ENCODE measurements around the gene ARHGEF5.
"Not testable (repeated sequence)": the region's sequence is repeated elsewhere in the genome, so short reads cannot be mapped to it uniquely, and the experiment has no call there.

The ARHGEF5 gene

GRCh38 chr7:144355176-144355822, at the start of gene ARHGEF5:
Gene ARHGEF5 (plus strand): TSS chr7:144355402. CDS start chr7:144362670, 7,268 bp downstream.
- not testable (repeated sequence) for DNase-seq

DNA sequence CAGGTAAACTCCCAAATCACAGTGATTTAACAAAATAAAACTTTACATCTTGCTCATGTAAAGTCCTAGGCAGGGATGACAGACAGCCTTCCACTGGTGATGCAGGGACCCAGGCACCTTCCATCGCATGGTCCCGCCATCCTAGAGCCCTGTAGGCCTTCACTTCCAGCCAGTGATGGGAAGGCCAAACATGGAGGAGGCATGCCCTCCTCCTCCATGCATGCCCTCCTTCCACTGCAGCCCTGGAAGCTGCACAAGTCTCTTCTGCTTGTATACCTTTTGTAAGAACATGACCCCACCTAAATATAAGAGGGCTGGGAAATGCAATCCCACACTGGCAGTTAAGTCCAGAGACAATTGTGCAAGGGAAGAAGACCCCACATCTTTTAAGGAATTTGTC, 45.5 kb upstream of the ARHGEF5 start:
- DNase-seq: not testable (repeated sequence)

GRCh38 chr7:144311218-144311617, 44.0 kb upstream of the ARHGEF5 start:
- not testable (repeated sequence) for DNase-seq

GRCh38 chr7:144311872-144312469, 43.2 kb upstream of the ARHGEF5 start, which contains the start of gene OR2A1:
Gene OR2A1 (plus strand): TSS chr7:144312419. CDS start chr7:144318125, 5,706 bp downstream.
- DNase-seq: not testable (repeated sequence)

DNA sequence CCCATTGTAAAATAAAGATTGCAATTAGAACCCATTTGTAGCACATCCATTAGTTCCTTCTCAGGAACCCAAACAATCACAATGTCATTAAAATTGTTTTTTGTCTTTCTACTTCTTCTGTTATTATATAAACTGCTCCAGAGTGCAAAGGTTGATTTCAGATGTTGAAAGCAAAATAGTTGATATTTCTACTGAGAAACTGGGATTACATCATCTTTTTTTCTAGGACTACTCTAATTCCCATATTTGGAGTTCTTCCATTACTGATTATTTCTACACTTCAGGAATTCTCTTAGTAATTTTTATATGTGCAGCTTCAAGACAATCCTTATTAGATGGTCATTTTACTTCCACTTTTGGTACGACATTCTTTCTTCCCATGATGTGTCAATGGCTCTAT, 37.7 kb upstream of the ARHGEF5 start:
- not testable (repeated sequence) for DNase-seq

- not testable (repeated sequence) for DNase-seq
These were observed 35.7 kb upstream of the ARHGEF5 start for GRCh38 chr7:144319547-144319946.

- not testable (repeated sequence) for DNase-seq
These were observed 33.5 kb upstream of the ARHGEF5 start for GRCh38 chr7:144321677-144322206.

DNA sequence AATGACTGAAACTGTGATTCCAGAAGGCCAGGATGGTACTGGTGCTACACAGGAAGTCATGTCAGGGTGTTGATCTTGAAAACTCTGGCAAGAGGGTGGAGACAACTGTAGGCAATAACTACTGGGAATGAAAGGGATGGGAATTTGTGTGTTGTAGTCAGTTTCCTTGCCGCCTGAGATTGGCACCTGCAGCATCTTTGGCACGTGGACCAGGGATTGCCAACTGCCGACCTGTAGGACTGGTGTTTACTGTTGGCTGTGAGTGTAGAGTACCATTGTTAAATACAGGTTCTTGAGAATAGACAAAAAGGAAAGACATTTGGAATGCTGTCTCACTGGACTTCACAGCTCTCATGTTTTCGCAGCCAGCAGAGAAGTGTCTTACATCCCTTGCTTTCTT, 31.8 kb upstream of the ARHGEF5 start:
- not testable (repeated sequence) for DNase-seq

DNA sequence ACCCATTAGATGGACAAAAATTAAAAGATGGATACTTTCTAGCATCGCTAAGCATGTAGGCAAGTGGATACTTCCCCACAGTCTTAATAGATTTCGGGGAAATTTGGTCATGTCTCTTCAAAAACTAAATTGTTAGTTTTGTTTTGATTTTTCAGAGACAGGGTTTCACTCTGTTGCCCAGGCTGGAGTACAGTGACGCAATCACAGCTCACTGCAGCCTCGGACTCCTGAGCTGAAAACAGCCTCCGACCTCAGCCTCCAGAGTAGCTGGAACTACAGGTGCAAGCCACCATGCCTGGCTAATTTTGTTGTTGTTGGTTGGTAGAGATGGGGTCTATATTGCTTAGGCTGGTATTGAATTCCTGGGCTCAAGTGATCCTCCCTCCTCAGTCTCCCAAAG, 29.3 kb upstream of the ARHGEF5 start:
- DNase-seq: not testable (repeated sequence)

GRCh38 chr7:144330044-144330443, 25.2 kb upstream of the ARHGEF5 start:
- not testable (repeated sequence) for DNase-seq

DNA sequence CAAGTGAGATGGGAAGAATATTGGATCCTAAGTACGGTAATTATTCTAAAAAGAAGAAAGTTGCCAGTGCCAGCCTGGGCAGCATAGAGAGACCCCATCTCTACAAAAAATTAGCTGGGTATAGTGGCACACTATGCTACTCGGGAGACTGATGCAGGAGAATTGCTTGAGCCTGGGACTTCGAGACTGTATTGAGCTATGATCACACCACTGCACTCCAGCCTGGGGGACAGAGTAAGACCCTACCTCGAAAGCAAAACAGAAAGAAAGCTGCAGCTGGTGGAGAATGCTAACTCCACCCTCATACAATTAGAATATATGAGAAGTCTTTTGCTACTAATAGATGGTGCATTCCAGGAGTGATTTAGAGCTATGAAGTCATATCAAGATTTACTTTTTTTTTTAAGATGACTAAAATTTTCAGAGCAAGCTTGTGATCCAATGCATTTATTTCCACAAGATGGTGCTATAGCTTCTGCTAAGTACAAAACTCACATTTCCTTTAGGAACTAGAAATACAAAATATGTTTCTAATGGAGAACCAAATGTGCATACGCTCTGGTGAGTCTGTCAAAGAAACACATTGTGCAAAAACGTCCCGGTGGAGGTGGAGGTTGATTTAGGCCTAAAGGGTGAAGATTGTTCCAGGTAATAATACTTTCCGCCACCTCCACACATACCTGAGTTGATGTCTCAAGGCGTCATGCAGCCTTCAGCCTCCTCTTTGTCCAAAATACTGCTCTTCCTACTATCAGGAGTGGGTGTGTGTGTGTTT, 23.8 kb upstream of the ARHGEF5 start:
- DNase-seq: not testable (repeated sequence)

- DNase-seq: not testable (repeated sequence)
These were observed 23.3 kb upstream of the ARHGEF5 start for GRCh38 chr7:144331996-144332288.

- not testable (repeated sequence) for DNase-seq
These were observed 6.6 kb upstream of the ARHGEF5 start for GRCh38 chr7:144348625-144349024.

GRCh38 chr7:144351667-144352066, 3.5 kb upstream of the ARHGEF5 start:
- DNase-seq: not testable (repeated sequence)

DNA sequence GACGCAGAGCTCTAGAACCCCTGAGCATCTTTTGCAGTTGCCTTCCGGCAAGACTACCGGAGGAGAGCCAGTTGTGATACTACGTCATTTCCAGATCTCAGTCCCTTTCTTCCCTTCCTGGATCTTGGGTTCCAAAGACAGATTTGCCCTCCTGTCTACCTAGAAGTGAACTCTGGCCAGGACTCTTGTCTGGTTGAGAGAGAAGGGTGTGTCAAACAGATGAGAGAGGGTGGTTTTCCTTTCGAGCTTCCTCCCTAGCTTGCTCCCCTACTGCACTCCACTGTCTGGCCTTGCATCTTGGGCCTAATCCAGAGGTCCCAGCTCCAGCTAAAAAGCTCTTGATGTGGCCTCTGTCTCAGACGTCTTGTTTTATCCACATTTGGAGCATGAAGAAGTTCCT, 983 bp downstream of the ARHGEF5 start:
- not testable (repeated sequence) for DNase-seq

GRCh38 chr7:144356860-144357259, 1.7 kb downstream of the ARHGEF5 start:
- not testable (repeated sequence) for DNase-seq

GRCh38 chr7:144362061-144362460, 6.9 kb downstream of the ARHGEF5 start:
- DNase-seq: not testable (repeated sequence)

- DNase-seq: not testable (repeated sequence)
These were observed 10.3 kb downstream of the ARHGEF5 start for GRCh38 chr7:144365523-144365922.

DNA sequence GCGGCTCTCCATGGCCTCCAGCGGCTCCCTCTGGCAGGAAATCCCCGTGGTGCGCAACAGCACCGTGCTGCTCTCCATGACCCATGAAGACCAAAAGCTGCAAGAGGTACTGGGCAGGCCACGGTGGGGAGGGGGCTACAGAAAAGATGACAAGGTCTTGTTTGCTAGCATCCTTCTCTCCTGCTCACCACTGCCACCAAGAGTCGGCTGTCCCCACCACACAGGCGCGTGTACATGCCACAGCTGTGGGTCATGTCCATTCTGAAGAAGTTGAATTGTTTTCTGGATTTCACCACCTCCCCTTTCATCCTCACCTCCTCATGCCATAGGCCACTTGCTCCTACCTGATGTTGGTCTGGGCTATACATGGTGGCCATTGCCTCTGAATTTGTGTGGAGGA, 12.0 kb downstream of the ARHGEF5 start:
- not testable (repeated sequence) for DNase-seq

DNA sequence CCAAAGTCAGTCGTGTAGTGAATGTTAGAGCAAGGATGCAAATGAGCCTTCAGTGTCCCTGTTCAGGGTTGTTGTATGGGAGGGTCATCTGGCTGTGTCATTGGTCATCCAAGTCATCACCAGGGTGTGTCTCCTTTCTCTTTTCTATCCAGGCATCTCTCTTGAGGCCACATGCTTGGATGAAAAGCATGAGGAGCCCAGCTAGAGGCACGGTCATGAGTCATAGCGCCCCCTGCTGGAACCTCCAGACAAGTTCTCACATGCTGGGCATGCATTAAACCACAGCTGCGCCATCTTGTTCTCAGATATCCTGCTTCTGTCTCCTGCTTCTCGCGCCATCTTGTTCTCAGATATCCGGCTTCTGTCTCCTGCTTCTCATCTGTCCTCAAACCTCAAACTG, 14.0 kb downstream of the ARHGEF5 start:
- not testable (repeated sequence) for DNase-seq

- no peak for DNase-seq
These were observed 23.4 kb downstream of the ARHGEF5 start for GRCh38 chr7:144378651-144379050.

- DNase-seq: no peak
These were observed 24.7 kb downstream of the ARHGEF5 start for GRCh38 chr7:144379776-144380384.

- no peak for DNase-seq
These were observed 28.9 kb downstream of the ARHGEF5 start for GRCh38 chr7:144384071-144384470.
